WTC11 (cell line): ENCODE results near the gene OR10D3. TPM values are rescaled to one million over a fixed set of nuclear protein-coding genes. Genes with fewer than 3 reads are reported as not detected.

Experiments
- ATAC-seq: fragments of 200-7000 bp; cut with Tn5 transposase; 2 replicates; pipeline ENCODE4 v1.10.0; 2021; ENCODE audit warnings: mild to moderate bottlenecking, moderate library complexity
- CTCF ChIA-PET: fragments of 300-600 bp; sonication (Branson Sonifier 250); formaldehyde crosslinking; loops from one replicate; lab custom pipeline; 2021; ENCODE audit warnings: antibody characterized with exemption; lab: Charles Lee
- POLR2A ChIA-PET: fragments of 350-600 bp; sonication (Branson Sonifier 250); formaldehyde crosslinking; loops from one replicate; lab custom pipeline; 2021; ENCODE audit warnings: antibody characterized with exemption; lab: Charles Lee
- DNase-seq: peaks from one replicate; pipeline ENCODE4 v3.0.0; 2021; ENCODE audit warnings: low spot score
- H3K27ac Mint-ChIP-seq: 2 replicates; pipeline ENCODE4 v1.8.0; 2021; ENCODE audit warnings: mixed read lengths
- H3K27me3 Mint-ChIP-seq: 2 replicates; pipeline ENCODE4 v1.8.0; 2021; ENCODE audit warnings: low read depth, mild to moderate bottlenecking, moderate library complexity, mixed read lengths
- H3K36me3 Mint-ChIP-seq: 2 replicates; pipeline ENCODE4 v1.8.0; 2021; ENCODE audit warnings: mixed read lengths
- H3K4me1 Mint-ChIP-seq: 2 replicates; pipeline ENCODE4 v1.8.0; 2022; ENCODE audit warnings: mixed read lengths
- H3K4me3 Mint-ChIP-seq: 2 replicates; pipeline ENCODE4 v1.8.0; 2021; ENCODE audit warnings: mild to moderate bottlenecking, moderate library complexity, mixed read lengths
- H3K9me3 Mint-ChIP-seq: 2 replicates; pipeline ENCODE4 v1.8.0; 2021; ENCODE audit warnings: mixed read lengths
- CREB1 ChIP-seq: sonication (generic); formaldehyde crosslinking; IDR thresholded peaks from 2 replicates; pipeline ENCODE4 v1.8.0; 2023; ENCODE audit warnings: mild to moderate bottlenecking, missing genetic modification reagents
- ELF4 ChIP-seq: sonication (generic); formaldehyde crosslinking; IDR thresholded peaks from 2 replicates; pipeline ENCODE4 v1.8.1; 2022; ENCODE audit warnings: low read depth, mild to moderate bottlenecking, moderate library complexity, missing genetic modification reagents
- ERG ChIP-seq: fragments of 250-450 bp; sonication (Bioruptor Pico); IDR thresholded peaks from 2 replicates; pipeline ENCODE4 v1.8.0; 2021; ENCODE audit warnings: mild to moderate bottlenecking
- ETV6 ChIP-seq: sonication (generic); formaldehyde crosslinking; IDR thresholded peaks from 2 replicates; pipeline ENCODE4 v1.8.1; 2022; ENCODE audit warnings: mild to moderate bottlenecking, missing genetic modification reagents
- FOXJ3 ChIP-seq: sonication (generic); formaldehyde crosslinking; IDR thresholded peaks from 2 replicates; pipeline ENCODE4 v1.9.0; 2021; ENCODE audit warnings: missing genetic modification reagents, mild to moderate bottlenecking, borderline replicate concordance
- FOXK1 ChIP-seq: sonication (generic); formaldehyde crosslinking; IDR thresholded peaks from 2 replicates; pipeline ENCODE4 v1.8.0; 2022; ENCODE audit warnings: mild to moderate bottlenecking, moderate library complexity, missing genetic modification reagents
- GABPB1 ChIP-seq: sonication (generic); formaldehyde crosslinking; IDR thresholded peaks from 2 replicates; pipeline ENCODE4 v1.8.1; 2023; ENCODE audit warnings: mild to moderate bottlenecking, missing genetic modification reagents
- HMGA2 ChIP-seq: fragments of 250-450 bp; sonication (Bioruptor Pico); IDR thresholded peaks from 2 replicates; pipeline ENCODE4 v1.4.0; 2021; ENCODE audit warnings: mild to moderate bottlenecking, moderate library complexity
- MXD4 ChIP-seq: fragments of 250-450 bp; sonication (Bioruptor Pico); IDR thresholded peaks from 2 replicates; pipeline ENCODE4 v1.8.0; 2021; ENCODE audit warnings: mild to moderate bottlenecking, moderate library complexity, borderline replicate concordance
- NR2C2 ChIP-seq: sonication (generic); formaldehyde crosslinking; IDR thresholded peaks from 2 replicates; pipeline ENCODE4 v1.8.0; 2022; ENCODE audit warnings: mild to moderate bottlenecking, missing genetic modification reagents
- OVOL2 ChIP-seq: fragments of 250-450 bp; sonication (Bioruptor Pico); IDR thresholded peaks from 2 replicates; pipeline ENCODE4 v1.9.0; 2021; ENCODE audit warnings: mild to moderate bottlenecking, borderline replicate concordance
- PREB ChIP-seq: sonication (generic); formaldehyde crosslinking; IDR thresholded peaks from 2 replicates; pipeline ENCODE4 v1.8.1; 2022; ENCODE audit warnings: mild to moderate bottlenecking, missing genetic modification reagents, moderate library complexity, borderline replicate concordance
- SMAD3 ChIP-seq: sonication (generic); formaldehyde crosslinking; IDR thresholded peaks from 2 replicates; pipeline ENCODE4 v1.8.0; 2022; ENCODE audit warnings: missing genetic modification reagents, mild to moderate bottlenecking, borderline replicate concordance
- TEAD1 ChIP-seq: sonication (generic); formaldehyde crosslinking; IDR thresholded peaks from 2 replicates; pipeline ENCODE4 v1.8.0; 2022; ENCODE audit warnings: mild to moderate bottlenecking, missing genetic modification reagents
- ZMAT4 ChIP-seq: fragments of 250-450 bp; sonication (Bioruptor Pico); IDR thresholded peaks from 2 replicates; pipeline ENCODE4 v1.9.0; 2021; ENCODE audit warnings: mild to moderate bottlenecking
- ZNF317 ChIP-seq: sonication (generic); formaldehyde crosslinking; IDR thresholded peaks from 2 replicates; pipeline ENCODE4 v1.8.1; 2023; ENCODE audit warnings: low read depth, mild to moderate bottlenecking, moderate library complexity, missing genetic modification reagents, borderline replicate concordance
- ZNF532 ChIP-seq: fragments of 250-450 bp; sonication (Bioruptor Pico); IDR thresholded peaks from 2 replicates; pipeline ENCODE4 v1.9.0; 2021; ENCODE audit warnings: mild to moderate bottlenecking, borderline replicate concordance
- ZSCAN18 ChIP-seq: fragments of 250-450 bp; sonication (Bioruptor Pico); IDR thresholded peaks from 2 replicates; pipeline ENCODE4 v2.1.2; 2022; ENCODE audit warnings: mild to moderate bottlenecking, moderate library complexity
- total RNA-seq: library from RNA; stranded (reverse); gene quantifications from 3 replicates; pipeline ENCODE4 v1.2.3, GENCODE V29; 2021

Gene OR10D3
- total RNA-seq, 1 experiment from 2014 or later = not detected

GRCh38 chr11:124159481-124159880, 23.7 kb upstream of the OR10D3 start (continued):
- TF ChIP-seq ZNF532 (CRISPR knock-in tag) (no peak), ETV6 (no peak), FOXK1 (CRISPR knock-in tag) (no peak)

- H3K27ac Mint-ChIP-seq = no peak overlapping the region
- DNase-seq (no peak), ATAC-seq (no peak)
- ChIA-PET CTCF (no interaction called here), POLR2A (no interaction called here)
- H3K4me1 Mint-ChIP-seq = peaks cover 11% of the 10 kb centered on the region
- no peaks in the 10 kb centered on the region for H3K9me3 Mint-ChIP-seq
- H3K27me3 Mint-ChIP-seq = peaks cover 69% of the 10 kb centered on the region
- no peak overlapping the region for H3K4me3 Mint-ChIP-seq
- TF ChIP-seq ELF4 (CRISPR knock-in tag) = no peak
- TF ChIP-seq SMAD3 = no peak
- no peak for TF ChIP-seq ZMAT4 (CRISPR knock-in tag)
- TF ChIP-seq NR2C2 (CRISPR knock-in tag) = no peak
- no peak for TF ChIP-seq FOXJ3
- no peak for TF ChIP-seq MXD4 (CRISPR knock-in tag)
- TF ChIP-seq ETV6 = no peak
- TF ChIP-seq PREB (CRISPR knock-in tag) = no peak
- TF ChIP-seq ZSCAN18 (CRISPR knock-in tag) = no peak
- no peak for TF ChIP-seq HMGA2 (CRISPR knock-in tag)
- TF ChIP-seq GABPB1 (CRISPR knock-in tag) = no peak
- no peak for TF ChIP-seq ZNF317
- no peak for TF ChIP-seq CREB1 (CRISPR knock-in tag)
- TF ChIP-seq OVOL2 (CRISPR knock-in tag) = no peak
- no peak for TF ChIP-seq TEAD1 (CRISPR knock-in tag)
- no peak for TF ChIP-seq ERG (CRISPR knock-in tag)
- no peaks in the 10 kb centered on the region for H3K36me3 Mint-ChIP-seq
These were observed 22.2 kb upstream of the OR10D3 start for GRCh38 chr11:124160986-124161385.
